Stimulated activated CD8-positive, alpha-beta memory T cell treated with anti-CD3 and anti-CD28 coated beads, Interleukin-7, amount 100 ng/mL, for 1 hour (primary cell): ENCODE results near the gene INTS11.
"Not testable (repeated sequence)": the region's sequence is repeated elsewhere in the genome, so short reads cannot be mapped to it uniquely, and the experiment has no call there.

Experiments
- DNase-seq, 2 donors: peaks; one replicate each; pipeline ENCODE4 v3.0.0-alpha.2; 2020; ENCODE audit warnings: low read depth in 2 of 2

Gene INTS11

DNA sequence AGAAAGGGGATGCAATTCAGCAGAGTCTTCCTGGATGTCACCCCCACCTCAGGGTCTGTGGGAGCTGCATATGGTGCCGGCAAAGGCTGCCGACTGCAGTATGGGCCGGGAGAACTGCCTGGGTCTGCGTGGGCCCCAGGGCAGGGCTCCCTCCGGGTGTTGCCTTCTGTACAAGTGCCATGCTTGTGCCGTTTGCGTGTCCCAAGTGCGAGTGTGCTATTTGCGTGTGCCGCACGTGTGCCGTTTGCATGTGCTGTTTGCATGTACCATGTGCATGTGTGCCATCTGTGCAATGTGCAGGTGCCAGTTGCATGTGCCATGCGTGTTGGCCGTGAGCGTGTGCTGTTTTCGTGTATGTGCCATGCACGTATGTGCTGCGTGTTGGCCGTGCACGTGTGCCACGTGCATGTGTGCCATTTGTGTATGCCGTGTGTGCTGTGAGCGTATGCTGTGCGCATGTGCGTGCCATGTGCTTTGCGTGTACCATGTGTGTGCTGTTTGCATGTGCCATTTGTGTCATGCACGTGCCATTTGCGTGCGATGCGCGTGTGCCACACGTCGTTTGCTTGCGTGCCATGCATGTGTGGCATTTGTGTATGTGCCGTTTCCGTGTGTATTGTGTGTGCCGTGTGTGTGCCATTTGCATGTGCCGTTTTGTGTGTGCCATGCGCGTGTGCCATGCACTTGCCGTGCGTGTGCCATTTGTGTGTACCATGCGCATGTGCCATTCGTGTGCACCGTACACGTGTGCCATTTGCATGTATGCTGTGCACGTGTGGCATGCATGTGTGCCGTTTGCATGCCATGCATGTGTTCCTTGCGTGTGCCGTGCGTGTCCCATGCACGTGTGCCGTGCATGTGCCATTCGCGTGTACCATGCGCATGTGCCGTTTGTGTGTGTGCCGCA lies 5.1 kb upstream of the INTS11 start:
- no peak for DNase-seq

- DNase-seq: no peak
These were observed 3.8 kb upstream of the INTS11 start for GRCh38 chr1:1328254-1328653.

GRCh38 chr1:1327291-1327690 lies 2.8 kb upstream of the INTS11 start:
- no peak for DNase-seq

- DNase-seq: no peak
These were observed 1.7 kb upstream of the INTS11 start for GRCh38 chr1:1326075-1326605.

- DNase-seq: no peak
These were observed 1.0 kb upstream of the INTS11 start for GRCh38 chr1:1325288-1326074.

- no peak for DNase-seq
These were observed 356 bp downstream of the INTS11 start for GRCh38 chr1:1324084-1324523.

DNA sequence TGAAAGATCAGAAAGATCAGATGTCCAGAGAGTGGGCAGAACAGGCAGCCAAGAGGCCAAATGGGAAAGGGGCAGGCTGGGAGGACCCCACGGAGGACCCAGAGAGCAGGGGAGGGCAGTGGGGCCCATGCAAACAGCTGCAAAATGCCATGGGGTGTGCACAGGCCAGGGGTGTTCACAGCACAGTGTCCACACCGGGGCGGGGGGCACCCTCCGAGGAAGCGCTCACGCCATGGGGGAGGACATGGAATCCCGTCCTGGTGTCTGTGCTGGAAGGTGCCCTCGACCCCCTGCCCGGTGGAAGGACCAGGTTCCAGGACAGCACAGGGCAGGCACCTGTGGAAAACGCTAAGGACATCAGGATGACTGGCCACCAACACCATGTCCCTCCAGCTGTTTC lies 1.5 kb downstream of the INTS11 start:
- no peak for DNase-seq

DNA sequence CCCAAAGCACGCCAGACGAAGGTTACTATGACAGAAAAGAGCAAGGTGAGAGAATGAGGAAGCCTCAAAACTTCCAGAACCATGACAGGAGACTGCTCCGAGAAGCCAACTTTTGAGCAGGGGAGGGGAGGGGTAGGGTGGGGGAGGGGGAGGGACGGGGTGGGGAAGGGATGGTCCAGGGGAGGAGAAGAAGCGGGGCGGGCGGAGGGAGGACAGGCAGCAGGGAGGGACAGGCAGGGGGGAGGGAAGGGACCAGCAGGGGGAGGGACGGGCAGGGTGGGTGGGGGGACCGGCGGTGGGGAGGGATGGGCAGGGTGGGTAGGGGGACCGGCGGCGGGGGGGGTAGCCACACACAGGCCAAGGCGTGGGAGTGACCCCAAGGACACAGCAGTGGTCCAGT lies 2.0 kb downstream of the INTS11 start:
- DNase-seq: no peak

DNA sequence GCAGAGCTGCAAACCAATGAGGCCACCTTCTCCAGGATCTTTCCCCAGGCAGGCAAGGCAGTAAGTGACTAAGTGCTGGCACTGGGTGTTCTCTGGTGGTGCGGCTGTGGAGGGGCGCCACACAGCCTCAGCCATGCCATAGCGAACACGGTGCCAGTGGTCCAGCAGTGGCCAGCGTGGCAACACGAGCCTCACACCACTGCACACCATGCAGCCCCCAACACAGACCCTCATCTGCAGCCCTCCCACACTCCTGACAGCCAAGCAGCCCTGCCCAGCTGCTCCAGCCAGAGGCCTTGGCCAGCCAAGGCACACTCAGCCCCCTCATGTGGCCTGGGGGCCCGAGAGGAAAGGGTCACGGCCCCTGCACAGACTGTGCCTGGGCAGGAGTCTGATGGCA lies 3.0 kb downstream of the INTS11 start:
- no peak for DNase-seq

- no peak for DNase-seq
These were observed 3.6 kb downstream of the INTS11 start for GRCh38 chr1:1320666-1321448.

DNA sequence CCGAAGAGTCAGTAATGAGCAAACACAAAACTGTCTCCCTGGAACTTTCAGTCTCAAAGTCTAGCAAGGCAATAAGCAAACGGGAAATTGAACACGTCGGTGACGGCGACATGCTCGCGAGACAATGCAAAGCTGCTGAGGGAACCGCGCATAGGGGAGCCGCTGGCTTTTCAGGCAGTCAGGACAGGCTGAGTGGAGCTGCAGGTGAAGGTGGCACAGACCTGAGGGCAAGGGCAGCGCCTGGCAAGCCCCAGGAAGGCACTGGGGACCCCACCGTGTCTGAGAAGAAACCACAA lies 4.9 kb downstream of the INTS11 start:
- DNase-seq: no peak

DNA sequence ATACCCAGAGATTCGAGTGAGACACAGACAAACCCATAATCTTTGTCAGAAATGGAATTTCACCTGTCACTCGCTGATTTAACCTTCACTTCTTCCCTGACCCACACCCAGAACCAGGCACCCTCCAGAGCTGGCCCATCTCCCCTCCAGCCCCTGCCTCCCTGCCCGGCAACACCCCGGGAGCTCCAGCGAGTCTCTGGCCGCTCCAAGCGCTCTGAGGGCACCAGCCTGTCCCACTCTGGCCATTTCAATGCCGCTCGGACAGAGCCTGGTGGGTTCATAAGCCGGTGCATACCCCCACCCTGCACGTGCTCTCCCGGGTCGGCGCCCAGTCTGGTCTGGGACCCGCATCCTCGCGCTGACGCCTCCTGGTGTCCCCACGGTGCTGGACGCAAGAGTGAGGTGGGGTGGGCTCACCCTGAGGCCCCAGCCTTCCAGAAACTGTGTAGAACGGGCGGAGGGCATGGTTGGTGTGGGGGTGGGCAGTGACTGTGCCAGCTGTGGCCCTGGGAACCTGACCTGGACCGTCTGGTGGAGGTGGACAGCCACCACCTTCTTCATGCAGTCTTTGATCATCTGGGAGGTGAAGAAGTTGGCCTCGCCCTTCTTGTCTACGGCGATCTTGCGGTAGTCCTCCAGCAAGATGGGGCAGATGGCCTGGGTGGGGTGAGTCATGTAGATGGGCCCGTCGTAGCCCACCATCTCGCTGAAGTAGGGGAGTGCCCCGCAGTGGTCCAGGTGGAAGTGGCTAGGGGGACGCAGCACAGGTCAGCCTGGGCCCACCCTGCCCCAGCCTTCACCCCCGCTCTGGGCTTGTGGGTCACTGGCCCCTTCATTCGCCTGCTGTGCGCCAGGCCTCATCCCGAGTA lies 5.4 kb downstream of the INTS11 start:
- DNase-seq: no peak

GRCh38 chr1:1318131-1318652 lies 6.3 kb downstream of the INTS11 start:
- DNase-seq: no peak

DNA sequence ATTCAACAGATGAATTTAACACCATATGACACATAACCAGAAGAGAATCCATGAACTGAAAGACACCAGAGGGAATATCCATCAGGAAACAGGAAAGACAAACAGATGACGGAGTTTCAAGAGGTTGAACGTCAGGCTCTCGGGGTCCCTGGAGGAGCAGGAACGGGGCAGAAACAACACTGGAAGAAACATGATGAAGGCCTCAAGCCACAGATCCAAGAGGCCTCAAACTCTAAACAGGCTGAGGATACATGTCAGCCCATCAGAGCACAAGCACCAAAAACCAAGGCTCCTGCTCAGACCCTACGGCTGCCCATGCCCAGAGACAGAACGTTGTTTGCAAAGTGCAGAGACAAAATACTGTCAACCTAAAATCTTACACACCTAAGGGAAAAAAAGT lies 7.0 kb downstream of the INTS11 start:
- no peak for DNase-seq

GRCh38 chr1:1316199-1316598 lies 8.3 kb downstream of the INTS11 start:
- DNase-seq: not testable (repeated sequence)

- DNase-seq: no peak
These were observed 9.0 kb downstream of the INTS11 start for GRCh38 chr1:1315435-1315954.

- no peak for DNase-seq
These were observed 9.7 kb downstream of the INTS11 start for GRCh38 chr1:1314678-1315335.

GRCh38 chr1:1314237-1314586 lies 10.2 kb downstream of the INTS11 start:
- DNase-seq: no peak

- DNase-seq: no peak
These were observed 10.8 kb downstream of the INTS11 start for GRCh38 chr1:1313500-1314236.
